Measurements from ENCODE around the gene PDZRN4. TPM values are rescaled to one million over a fixed set of nuclear protein-coding genes. Genes with fewer than 3 reads are reported as not detected.

The PDZRN4 gene
- total RNA-seq, 1 experiment from 2014 or later: not detected

DNA sequence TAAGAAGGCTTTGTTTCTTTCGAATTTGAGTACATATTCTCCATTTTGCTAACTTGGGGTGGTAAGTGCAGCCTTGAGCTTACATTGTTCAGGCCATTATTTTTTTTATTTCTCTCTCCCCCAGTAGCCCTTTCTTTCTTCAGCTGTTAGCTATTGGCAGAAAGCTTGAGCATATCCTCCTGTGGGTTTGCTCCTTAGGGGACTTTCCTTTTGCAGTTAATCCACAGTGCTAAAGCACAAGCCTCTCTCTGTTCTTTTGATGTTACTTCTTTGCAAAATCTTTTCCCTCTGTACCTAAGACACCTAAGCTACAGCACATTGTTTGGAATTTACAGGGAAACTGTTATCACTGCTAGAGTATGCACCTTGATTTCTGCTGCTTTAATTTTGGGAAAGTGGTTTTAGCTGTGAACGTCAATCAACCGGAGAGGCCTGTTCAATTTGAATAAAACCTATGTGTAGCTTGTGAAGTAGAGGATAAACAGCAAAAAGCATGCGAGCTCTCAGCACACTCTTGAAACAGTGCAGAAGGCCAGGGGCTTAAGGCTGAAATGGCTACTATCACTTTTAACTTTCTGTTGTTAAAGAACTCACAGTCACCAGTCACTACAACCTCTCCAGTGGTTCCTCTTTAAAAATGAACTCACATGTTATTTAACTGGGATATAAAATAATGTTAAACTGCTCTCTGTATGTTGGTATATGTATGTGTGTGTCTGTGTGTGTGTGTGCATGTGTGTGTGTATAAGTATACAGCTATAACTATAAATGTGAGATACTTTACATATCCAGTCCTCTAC lies 139.2 kb downstream of the PDZRN4 start:
- H3K4me1 Mint-ChIP-seq (ENCODE audit: low read depth, unreplicated experiment): no peaks in the 10 kb centered on the region
- ChIA-PET CTCF (no interaction called here), POLR2A (no interaction called here)
- H3K9me3 Mint-ChIP-seq (ENCODE audit: unreplicated experiment): no peaks in the 10 kb centered on the region
- DNase-seq: no peak
- Histone ChIP-seq H3K9me3 (no peaks in the 10 kb centered on the region), H3K27me3 (replicated peaks; ENCODE audit: control insufficient read depth, insufficient read depth, low read length) (no peaks in the 10 kb centered on the region), H3K4me3 (ENCODE audit: low read depth, low read length) (no peak overlapping the region), H3K36me3 (ENCODE audit: control insufficient read depth, insufficient read depth, low read length) (no peaks in the 10 kb centered on the region), H3K4me1 (no peaks in the 10 kb centered on the region)
- intact Hi-C loops (cut with micrococcal nuclease; ENCODE audit: unreplicated experiment): no loop called here
- H3K27ac Mint-ChIP-seq (ENCODE audit: unreplicated experiment): no peak overlapping the region
- H3K36me3 Mint-ChIP-seq (ENCODE audit: insufficient read depth, unreplicated experiment): no peaks in the 10 kb centered on the region
- TF ChIP-seq, protein P1, sequence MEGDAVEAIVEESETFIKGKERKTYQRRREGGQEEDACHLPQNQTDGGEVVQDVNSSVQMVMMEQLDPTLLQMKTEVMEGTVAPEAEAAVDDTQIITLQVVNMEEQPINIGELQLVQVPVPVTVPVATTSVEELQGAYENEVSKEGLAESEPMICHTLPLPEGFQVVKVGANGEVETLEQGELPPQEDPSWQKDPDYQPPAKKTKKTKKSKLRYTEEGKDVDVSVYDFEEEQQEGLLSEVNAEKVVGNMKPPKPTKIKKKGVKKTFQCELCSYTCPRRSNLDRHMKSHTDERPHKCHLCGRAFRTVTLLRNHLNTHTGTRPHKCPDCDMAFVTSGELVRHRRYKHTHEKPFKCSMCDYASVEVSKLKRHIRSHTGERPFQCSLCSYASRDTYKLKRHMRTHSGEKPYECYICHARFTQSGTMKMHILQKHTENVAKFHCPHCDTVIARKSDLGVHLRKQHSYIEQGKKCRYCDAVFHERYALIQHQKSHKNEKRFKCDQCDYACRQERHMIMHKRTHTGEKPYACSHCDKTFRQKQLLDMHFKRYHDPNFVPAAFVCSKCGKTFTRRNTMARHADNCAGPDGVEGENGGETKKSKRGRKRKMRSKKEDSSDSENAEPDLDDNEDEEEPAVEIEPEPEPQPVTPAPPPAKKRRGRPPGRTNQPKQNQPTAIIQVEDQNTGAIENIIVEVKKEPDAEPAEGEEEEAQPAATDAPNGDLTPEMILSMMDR (IDR thresholded peaks at IDR 0.05; ENCODE audit: insufficient read depth in 1 of 2, low read depth in 1 of 2, low read length in 1 of 2, severe bottlenecking in 1 of 2, unreplicated experiment in 1 of 2): no peak
- peaks cover under 1% of the 10 kb centered on the region for H3K27me3 Mint-ChIP-seq (ENCODE audit: insufficient read depth, unreplicated experiment)
- no TSS peak for BruUV-seq (replicated peaks)
- H3K4me3 Mint-ChIP-seq (ENCODE audit: unreplicated experiment): no peak overlapping the region

DNA sequence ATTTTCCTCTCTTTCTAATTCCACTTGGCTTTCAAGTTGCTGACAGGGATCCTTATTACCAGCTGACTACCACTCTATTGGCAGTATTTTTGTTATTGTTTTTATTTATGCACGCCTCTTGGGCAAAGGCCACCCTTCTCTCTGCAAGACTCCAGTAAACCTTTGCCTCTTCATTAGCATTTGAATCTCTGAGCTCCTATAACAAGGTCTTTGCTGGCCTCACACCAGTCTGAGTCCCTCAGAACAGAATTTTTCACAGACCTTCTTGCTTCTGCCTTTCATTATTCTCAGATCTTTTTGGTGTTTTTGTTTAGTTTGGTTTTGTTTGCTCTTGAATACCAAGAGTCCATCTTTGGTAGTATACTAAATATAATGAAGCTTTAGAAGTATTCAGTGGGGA lies 145.9 kb downstream of the PDZRN4 start:
- intact Hi-C loops (cut with micrococcal nuclease; ENCODE audit: unreplicated experiment): no loop called here
- no peaks in the 10 kb centered on the region for H3K4me1 ChIP-seq
- Mint-ChIP-seq H3K4me1 (ENCODE audit: low read depth, unreplicated experiment) (no peaks in the 10 kb centered on the region), H3K4me3 (ENCODE audit: unreplicated experiment) (no peak overlapping the region), H3K9me3 (ENCODE audit: unreplicated experiment) (no peaks in the 10 kb centered on the region), H3K36me3 (ENCODE audit: insufficient read depth, unreplicated experiment) (no peaks in the 10 kb centered on the region), H3K27ac (ENCODE audit: unreplicated experiment) (no peak overlapping the region), H3K27me3 (ENCODE audit: insufficient read depth, unreplicated experiment) (peaks cover 3% of the 10 kb centered on the region)
- TF ChIP-seq, protein P1 (IDR thresholded peaks at IDR 0.05; ENCODE audit: insufficient read depth in 1 of 2, low read depth in 1 of 2, low read length in 1 of 2, severe bottlenecking in 1 of 2, unreplicated experiment in 1 of 2): no peak
- ChIA-PET POLR2A (no interaction called here), CTCF (no interaction called here)
- no peak overlapping the region for H3K4me3 ChIP-seq (ENCODE audit: low read depth, low read length)
- no peaks in the 10 kb centered on the region for H3K9me3 ChIP-seq
- H3K27me3 ChIP-seq (replicated peaks; ENCODE audit: control insufficient read depth, insufficient read depth, low read length): no peaks in the 10 kb centered on the region
- no peak for DNase-seq
- no peaks in the 10 kb centered on the region for H3K36me3 ChIP-seq (ENCODE audit: control insufficient read depth, insufficient read depth, low read length)
- no TSS peak for BruUV-seq (replicated peaks)

DNA sequence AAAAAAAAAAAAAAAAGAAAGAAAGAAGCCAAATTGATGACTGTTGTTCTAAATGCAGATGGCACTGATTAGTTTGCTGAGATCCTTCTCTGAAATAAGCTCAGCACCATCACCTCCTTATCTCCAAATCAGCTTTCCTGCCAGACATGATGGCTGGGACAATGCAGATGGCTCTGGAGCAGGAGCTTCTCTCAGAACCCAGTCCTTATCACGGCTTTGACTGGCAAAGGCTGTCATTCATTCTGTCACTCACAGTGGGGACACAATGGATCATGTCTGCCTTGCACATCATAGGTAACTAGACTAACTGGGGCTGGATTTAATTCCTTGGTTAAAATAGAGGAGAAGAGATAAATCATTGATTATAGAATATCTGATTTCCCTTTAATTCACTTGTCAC lies 146.3 kb downstream of the PDZRN4 start:
- DNase-seq: no peak
- Mint-ChIP-seq H3K36me3 (ENCODE audit: insufficient read depth, unreplicated experiment) (no peaks in the 10 kb centered on the region), H3K27me3 (ENCODE audit: insufficient read depth, unreplicated experiment) (peaks cover 3% of the 10 kb centered on the region), H3K27ac (ENCODE audit: unreplicated experiment) (no peak overlapping the region), H3K4me1 (ENCODE audit: low read depth, unreplicated experiment) (no peaks in the 10 kb centered on the region), H3K9me3 (ENCODE audit: unreplicated experiment) (no peaks in the 10 kb centered on the region), H3K4me3 (ENCODE audit: unreplicated experiment) (no peak overlapping the region)
- no TSS peak for BruUV-seq (replicated peaks)
- Histone ChIP-seq H3K27me3 (replicated peaks; ENCODE audit: control insufficient read depth, insufficient read depth, low read length) (no peaks in the 10 kb centered on the region), H3K4me1 (no peaks in the 10 kb centered on the region), H3K9me3 (no peaks in the 10 kb centered on the region), H3K36me3 (ENCODE audit: control insufficient read depth, insufficient read depth, low read length) (no peaks in the 10 kb centered on the region), H3K4me3 (ENCODE audit: low read depth, low read length) (no peak overlapping the region)
- ChIA-PET POLR2A (no interaction called here), CTCF (no interaction called here)
- intact Hi-C loops (cut with micrococcal nuclease; ENCODE audit: unreplicated experiment): no loop called here
- TF ChIP-seq, protein P1 (IDR thresholded peaks at IDR 0.05; ENCODE audit: insufficient read depth in 1 of 2, low read depth in 1 of 2, low read length in 1 of 2, severe bottlenecking in 1 of 2, unreplicated experiment in 1 of 2): no peak

All from Caco-2 (cell line).